Activated T-cell treated with anti-CD3 and anti-CD28 coated beads, Interleukin-2, amount 50 U/mL, for 1 hour (primary cell): Measurements from ENCODE around the gene GABBR1.
A peak's percentile ranks its signal among the peaks of the same experiment; 100 is the strongest.
"Not testable (repeated sequence)": the region's sequence is repeated elsewhere in the genome, so short reads cannot be mapped to it uniquely, and the experiment has no call there.

Experiments used
- DNase-seq: peaks from one replicate; pipeline ENCODE4 v3.0.0-alpha.2; 2020

Gene GABBR1

DNA sequence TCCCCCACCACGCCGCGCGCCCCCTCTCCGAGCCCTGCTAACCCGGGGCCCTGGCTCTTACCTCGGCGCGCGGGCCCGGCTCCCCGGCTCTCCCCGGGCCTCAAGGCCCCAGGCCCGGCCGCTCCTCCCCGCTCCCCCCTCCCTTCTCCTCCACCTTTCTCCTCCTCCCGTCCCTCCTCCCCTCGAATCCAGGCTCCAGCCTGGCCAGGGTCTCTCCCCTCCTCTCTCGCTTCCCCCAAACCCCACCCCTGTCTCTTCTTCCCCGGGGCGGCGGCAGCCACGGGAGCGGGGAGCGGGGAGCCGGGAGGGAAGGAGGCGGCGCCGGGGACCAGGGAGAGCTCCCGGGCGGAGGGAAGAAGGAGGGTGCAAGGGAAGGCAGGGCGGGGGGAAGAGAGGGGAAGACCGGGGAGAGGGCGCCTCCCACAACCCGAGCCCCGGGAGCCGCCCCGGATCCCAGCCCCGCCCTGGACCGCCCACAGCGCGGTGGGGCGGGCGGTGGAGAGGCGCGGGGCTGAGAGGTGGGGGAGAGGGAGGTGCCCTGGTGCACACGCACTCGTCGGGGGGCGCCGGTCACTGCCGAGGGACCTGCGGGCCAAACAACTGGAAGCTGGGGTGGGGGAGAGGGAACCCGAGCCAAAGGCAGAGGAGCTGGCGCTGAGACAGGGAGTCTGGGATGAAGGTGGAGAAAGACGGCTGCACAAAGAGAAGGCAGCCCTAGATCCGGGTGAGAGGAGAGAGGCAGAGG is at the start of gene GABBR1:
GABBR1 (minus strand) TSS at position 395 of the 745 bp plus-strand sequence. CDS start 798 bp downstream, outside the sequence.
- DNase-seq = peak; percentile 78

DNA sequence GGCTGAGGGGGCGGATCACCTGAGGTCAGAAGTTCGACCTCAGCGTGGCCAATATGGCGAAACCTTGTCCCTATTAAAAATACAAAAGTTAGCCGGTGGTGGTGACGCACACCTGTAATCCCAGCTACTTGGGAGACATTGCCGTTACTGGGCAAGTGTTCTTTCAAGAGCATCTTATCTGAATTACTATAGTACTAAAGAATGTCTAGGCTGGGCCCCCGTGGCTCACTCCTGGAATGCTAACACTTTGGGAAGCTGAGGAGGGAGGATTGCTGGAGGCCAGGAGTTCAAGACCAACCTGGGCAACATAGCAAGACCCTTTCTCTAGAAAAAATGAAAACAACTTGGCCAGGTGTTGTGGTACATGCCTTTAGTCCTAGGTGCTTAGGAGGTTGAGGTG is 48.8 kb upstream of the GABBR1 start:
- no peak for DNase-seq

DNA sequence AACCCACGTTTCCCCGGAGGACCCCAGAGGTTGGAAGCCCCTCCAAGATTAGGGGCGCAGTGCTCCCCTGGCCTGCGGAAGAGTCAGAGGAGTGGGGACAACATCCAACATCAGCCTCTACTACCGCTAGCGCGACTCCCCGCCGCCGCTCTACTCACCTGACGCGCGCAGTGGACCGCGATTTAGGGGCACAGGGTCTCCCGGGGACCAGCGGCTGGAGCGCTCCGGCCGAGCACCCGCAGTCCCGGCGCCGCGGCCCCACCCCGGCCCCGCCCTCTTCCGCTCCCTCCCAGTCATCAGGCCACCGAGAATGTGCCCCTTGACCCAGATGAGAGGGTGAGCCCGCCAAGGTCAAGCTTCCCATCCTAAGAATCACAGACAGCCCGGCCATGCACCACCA is 47.9 kb upstream of the GABBR1 start, which contains the start of gene ZFP57:
ZFP57 (minus strand) TSS at position 249 of the 400 bp plus-strand sequence. CDS start 4,149 bp downstream, outside the sequence.
- DNase-seq = no peak

DNA sequence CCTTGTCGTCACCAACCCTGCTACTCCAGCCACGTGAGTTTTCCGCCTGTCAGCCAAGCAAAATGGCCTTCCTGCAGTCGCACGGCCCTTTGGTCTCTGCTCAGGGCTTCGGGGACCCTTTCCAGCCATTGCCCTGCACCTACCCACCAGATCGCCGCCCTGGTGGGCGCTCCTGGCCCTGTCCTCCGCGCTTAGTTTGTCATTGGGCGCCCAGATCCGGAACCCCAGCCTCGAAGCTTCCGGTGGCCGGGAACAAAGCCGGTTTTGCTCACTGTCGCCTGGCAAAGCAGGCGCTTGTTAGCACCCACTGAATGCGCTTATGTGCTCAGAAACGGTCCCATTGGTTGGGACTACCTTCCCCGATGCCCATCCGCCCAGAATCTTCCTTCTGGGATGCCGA is 47.4 kb upstream of the GABBR1 start:
- DNase-seq = no peak

DNA sequence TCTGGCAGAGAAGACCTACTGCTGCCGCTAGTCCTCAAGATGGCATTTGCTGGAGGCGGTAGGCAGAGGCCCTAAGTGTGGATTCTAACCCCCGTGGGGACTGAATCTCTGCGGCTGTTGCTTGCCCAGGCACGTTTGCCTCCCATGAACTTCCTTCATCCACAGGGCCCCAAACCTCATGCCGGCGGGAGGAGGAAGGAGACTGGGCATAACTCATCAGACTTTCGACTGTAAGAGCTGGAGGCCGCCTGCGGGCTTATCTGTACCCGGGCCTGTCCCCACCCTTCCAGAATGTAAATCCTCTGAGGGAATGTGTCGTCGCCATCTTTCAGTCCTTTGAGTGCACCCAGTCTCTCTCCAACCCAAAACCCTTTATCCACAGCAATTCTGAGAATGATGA is 47.0 kb upstream of the GABBR1 start:
- DNase-seq = no peak

DNA sequence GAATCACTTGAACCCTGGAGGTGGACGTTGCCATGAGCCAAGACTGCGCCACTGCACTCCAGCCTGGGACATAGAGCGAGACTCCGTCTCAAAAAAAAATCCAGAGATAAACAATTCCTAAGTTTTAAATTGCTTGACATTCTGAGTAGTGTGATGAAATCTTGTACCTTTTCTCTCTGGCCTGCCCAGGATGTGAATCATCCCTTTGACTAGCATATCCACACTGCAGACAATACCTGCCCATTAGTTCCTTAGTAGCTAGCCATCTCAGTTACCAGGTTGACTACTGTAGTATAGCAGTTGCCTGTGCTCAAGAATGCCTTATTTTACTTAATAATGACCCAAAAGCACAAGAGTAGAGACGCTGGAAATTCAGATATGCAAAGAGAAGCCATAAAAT is 45.1 kb upstream of the GABBR1 start:
- DNase-seq = no peak

DNA sequence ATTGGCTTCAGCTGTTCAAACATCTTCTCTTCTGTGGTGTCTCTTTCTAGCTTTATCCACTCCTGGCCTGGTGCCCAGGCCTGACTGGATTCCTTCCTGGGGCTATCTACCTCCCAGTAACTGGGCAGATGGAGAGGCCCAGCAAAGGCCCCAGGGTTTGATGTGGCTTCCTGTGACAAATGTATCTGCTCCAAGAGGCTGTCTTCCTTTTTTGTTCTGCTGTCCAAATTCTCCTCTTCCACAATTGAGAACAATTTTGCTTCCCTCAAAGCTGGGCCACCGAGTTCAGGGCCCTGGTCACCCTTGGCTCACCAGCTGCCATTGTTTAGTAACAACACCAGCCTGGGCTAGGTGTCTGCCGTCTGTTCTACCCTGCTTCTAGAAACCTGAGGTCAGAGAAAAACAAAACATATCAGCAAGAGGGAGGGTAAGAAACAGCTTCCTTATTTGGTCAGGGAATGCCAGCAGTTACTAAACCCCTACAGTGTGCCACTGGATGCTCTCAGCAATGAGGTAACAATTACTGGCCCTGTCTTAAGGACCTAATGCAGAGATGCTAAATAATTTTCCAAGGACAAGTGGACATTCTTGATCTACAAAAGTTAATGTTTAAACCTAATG is 44.1 kb upstream of the GABBR1 start:
- no peak for DNase-seq

DNA sequence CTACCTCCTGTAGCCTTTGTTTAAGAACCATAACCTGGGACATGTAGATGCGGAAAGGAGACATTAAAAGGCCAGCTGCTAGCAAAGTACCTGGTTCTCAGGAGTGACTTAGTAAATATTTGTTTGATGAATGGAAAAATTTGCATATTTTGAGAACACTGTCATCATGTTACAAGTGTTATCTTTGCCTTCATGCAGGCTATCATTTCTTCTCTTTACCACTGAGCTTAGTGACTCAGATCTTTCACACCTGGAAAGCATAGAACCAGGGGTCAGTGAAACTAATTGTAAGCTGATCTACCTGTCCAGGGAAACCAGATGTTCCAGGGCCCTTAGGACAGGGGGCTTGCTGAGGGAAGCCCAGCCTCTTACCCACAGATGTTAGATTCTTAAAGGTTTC is 42.6 kb upstream of the GABBR1 start:
- no peak for DNase-seq

DNA sequence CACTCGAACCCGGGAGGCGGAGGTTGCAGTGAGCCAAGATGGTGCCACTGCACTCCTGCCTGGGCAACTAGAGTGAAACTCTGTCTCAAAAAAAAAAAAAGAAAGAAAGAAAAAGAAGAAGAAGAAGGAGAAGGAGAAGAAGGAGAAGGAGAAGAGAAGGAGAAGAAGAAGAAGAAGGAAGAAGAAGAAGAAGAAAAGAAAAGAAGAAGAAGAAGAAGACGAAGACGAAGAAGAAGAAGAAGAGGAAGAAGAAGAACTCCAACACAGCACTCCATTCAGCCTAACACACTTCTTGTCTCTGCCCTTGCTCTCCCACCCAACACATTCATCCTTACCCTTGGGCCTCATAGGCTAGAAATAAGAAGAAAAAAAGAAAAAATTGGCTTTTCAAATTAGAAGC is 41.0 kb upstream of the GABBR1 start:
- DNase-seq = no peak

DNA sequence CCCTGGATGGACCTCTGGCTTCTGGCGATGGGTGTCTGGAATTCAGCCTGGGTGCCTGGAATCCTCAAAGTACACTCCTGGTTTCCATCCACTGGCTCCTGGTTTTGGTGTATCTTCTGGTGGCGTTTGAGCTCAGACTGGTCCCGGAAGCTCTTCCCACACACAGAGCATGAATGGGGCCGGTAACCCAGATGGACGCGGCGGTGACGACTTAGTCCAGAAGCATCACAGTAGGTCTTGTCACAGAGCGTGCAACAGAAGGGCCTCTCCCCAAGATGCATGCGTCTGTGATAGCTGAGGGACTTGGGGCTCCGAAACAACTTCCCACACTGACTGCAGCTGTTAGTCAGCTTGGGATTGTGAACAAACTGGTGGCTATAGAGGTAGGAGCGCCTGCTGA is 40.2 kb upstream of the GABBR1 start:
- DNase-seq = no peak

DNA sequence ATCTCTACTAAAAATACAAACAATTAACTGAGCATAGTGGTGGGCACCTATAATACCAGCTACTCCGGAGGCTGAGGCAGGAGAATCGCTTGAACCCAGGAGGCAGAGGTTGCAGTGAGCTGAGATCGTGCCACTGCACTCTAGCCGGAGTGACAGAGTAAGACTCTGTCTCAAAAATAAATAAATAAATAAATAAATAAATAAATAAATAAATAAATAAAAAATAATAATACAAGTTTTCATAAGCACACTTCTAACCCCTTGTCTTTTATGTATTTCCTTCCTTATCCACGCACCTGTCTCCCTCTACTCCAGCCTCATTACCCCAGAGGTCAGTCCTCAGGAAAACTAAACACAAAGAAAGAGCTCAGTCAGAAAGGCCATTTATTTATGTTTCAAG is 39.1 kb upstream of the GABBR1 start:
- not testable (repeated sequence) for DNase-seq

DNA sequence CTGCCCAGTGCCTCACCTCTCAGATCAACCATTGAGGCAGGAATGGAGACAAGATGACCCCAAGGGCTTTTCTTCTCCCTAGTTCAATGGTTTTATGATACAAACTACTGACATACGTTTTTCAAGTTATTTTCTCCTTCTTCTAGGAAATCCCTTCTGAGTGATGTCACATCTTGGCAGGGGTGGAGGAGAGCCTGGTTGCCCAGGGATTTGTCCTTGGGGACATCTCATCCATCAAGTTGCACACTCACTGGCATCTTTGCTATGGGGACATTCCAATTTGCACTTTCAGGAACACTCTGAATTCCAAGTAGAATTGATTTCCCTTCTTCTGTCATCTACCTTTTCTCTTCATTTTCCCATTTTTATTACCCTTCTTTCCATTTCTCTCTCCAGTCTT is 38.0 kb upstream of the GABBR1 start:
- no peak for DNase-seq

DNA sequence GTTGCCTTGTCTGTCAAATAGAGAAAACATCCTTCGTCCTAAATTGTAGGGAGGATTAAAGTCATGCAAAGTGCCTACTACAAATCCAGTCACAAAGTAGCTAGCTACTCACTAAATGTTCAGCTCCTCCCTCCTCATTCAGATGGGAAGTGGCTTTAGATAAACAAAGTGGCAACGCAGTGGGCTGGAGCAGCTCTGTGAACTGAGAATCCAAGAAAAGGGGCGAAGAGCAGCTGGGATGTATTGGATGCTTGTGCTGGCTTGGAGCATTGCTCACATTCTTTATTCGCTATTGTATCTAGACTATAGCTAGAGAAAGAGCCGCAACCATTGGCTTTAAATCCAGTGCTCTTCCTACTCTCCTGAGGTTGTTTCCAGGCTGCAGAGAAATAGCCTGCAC is 34.2 kb upstream of the GABBR1 start:
- DNase-seq = no peak

DNA sequence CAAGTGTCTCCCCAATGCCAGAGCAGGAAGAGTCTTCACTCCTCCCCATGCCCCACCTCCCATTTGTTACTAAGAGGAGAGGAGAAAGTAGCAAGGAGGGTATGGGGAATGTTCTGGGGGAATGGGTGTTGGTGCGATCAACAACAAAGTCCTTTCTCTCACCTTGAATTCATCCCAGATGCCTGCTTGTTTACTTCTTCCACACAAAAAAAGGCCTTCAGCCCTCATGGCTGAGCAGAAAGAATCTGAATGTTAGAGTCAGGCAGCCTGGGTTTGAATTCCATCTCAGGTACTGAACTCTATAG is 33.8 kb upstream of the GABBR1 start:
- DNase-seq = no peak

DNA sequence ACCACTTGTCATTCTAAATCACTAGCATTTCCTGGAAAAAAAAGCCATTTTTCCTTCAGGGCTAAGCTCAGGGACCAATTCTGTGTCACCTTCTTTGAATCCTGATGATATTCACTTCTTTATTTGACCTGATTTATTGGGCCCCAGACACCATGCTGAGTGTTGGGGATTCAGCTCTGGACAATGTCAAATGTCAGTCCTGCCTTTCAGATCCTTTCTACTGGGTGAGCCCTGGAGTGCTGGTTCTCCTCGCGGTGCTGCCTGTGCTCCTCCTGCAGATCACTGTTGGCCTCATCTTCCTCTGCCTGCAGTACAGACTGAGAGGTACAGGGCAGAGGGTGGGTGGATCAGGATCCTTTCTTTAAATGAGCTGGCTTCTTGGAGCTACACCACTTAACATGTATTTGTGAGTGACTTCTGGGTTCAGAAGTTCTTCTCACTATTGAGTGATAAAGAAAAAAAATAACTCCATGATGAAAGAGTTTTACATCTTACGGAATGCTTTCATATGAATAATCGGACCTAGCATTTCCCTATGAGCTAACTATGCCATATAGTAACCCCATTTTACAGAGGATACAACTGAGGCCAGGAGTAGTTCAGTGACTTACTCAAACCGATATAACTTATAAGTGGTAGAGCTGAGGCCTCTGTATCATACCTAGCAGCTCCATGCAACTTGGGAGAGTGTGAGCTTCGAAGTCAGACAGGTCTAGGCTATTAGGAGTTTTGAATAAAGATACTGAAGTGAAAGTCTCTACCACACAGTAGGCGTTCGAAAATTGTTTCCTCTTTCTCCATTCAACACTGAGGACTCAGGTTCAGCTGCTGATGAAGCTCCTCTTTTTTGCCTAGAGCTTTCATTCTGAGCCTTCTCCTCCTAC is 33.2 kb upstream of the GABBR1 start:
- no peak for DNase-seq

DNA sequence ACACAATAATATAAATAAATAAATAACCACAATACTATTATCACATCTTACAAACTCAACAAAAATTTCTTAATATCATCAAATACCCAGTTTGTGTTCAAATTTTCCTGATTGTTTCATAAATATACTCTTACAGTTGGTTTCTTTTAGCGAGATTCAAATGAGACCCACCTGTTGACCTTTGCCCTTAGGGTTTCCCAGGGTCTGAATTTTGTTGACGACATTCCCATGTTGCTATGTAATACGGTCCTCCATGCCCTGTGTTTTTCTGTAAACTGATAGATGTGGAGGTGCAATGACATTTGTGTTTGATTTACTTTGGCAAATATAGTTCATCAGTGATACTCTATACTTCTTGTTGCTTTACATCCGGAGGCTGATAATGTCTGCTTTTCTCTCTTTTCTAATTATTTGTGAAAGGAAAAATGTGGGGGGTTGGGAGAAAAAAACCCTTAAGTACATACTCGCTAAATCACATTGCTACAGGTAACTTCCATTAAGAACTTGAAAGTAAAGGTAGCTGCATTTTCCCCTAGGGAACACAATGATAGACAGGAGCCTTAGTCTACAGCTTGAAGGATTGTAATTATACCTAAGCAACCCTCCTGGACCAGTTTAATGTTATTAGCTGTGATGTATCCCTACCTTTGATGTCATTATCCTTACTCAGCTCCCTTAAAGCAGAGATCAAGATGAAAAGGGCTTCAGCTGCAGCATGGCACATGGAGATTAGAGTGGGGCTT is 30.5 kb upstream of the GABBR1 start:
- no peak for DNase-seq

DNA sequence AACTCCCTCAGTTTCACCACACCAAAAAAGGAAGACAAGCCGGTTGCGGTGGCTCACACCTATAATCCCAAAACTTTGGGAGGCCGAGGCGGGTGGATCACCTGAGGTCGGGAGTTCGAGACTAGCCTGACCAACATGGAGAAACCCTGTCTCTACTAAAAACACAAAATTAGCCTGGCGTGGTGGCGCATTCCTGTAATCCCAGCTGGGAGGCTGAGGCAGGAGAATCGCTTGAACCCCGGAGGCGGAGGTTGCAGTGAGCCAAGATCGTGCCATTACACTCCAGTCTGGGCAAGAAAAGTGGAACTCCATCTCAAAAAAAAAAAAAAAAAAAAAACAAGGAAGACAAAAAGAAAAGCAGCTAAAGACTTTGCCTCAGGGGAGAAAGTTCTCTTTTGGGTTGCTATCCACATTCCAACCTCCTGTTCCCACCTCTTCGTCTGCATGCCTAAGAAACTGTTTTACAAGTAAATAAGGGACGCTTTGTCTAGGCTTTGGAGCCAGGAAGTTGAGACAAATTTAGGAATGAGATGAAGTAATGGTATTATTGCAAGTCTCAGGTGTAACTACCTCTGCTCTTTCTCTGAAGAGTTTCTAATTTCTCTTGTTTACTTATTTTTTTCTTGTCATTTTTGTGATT is 28.6 kb upstream of the GABBR1 start:
- DNase-seq = not testable (repeated sequence)

DNA sequence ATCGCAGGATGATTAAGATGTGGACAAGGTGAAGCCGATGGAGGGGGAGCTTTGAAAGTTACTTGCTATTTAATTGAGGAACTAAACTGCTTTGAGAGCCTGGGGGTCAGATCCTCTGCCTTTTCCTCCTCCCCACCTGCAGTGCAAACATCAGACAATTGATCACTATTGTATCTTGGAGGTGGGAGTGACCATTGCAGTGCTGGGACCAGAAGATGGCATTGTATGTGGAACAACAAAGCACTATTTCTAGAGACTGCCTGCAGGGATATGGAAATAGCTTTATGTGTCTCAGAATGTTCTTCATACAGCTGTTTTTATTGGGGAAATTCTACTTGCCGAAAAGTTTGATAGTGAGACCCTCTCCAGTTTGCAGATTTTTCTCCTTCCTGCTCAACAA is 28.1 kb upstream of the GABBR1 start:
- DNase-seq = no peak

DNA sequence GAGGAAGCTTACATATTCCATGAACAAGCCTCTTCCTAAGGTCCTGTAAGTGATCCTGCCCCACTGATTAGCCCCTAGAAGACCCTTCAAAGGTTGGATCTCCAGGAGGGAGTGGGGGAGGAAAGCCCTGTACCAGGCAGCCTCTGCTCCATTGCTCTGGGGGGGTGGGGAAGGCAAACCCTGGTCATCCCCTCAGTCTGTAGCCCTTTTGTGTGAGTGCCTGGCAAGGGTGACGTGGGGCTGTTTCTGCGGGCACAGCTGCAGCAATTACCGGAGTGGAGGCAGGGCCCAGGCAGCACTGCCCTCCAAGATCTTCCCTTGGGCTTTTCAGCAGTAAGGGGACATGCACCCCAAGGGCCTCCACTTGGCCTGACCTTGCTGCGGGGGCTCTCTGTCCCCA is 23.8 kb upstream of the GABBR1 start, which contains the start of gene MOG:
MOG (plus strand) TSS at position 295 of the 400 bp plus-strand sequence. CDS start 118 bp downstream, outside the sequence.
- DNase-seq = no peak

DNA sequence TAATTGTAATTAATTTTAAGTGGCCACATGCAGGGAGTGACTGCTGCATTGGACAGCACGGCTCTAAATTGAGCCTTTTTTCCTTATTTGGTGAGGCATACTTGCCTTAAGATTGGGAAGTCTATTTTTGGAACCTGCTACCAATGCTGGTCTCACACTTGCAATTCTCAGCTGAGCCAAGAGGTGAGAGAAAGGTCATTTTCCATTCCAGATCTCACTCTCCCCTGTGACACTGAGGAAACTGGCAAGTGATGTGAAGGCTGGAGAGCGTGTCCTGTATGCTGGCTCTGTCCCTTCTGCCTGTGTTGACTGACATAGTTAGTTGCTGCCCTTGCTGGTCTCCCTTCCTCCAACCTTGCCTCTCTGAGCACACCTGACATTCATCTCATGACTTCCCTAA is 23.2 kb upstream of the GABBR1 start:
- no peak for DNase-seq

DNA sequence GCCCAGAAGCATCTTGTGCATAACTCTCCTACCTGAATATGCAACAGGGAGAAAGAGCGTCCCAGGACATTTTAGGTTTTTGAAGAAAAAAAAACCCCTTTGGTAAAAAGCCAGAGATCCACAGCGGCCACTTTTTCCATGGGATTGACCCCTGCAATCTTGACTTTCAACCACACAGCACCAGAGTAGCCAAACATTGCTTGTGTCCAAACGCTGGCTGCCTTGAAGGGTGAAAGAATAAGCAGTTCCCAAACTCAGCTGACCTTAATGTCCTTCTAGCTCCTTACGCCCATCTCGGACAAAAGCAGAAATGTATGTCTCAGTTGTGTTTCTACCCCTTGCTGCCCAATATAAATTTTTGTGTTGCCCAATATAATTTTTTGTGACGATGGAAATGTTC is 22.7 kb upstream of the GABBR1 start:
- no peak for DNase-seq

DNA sequence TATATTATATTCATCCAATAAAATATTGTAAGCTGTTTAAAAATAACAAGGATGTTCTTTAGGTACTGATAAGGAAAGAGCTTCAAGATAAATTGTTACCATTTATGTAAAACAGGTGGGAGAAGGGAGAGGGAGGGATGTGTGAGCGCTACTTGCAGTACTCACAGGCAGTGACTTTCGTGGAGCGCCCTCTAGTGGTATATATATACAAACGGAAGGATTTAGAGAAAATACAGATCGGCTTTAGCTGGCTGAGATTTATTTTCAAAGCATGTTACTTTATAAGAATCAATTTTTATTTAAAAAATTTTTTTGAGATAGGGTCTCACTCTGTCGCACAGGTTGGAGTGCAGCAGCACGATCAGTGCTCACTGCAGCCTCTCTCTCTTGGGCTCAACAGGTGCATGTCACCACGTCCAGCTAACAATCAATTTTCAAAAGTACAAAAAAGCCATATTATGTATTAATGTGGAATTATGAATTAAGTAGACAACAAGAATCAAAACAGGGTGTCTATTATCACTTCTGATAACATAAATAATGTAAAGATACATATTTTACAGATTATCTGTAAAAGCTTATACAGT is 20.6 kb upstream of the GABBR1 start:
- no peak for DNase-seq
